HG03558 (cell line): ENCODE results near the gene SEC14L1.
"Not testable (repeated sequence)": the region's sequence is repeated elsewhere in the genome, so short reads cannot be mapped to it uniquely, and the experiment has no call there.

Source experiments
- ATAC-seq: cut with Tn5 transposase; IDR thresholded peaks from one replicate; pipeline ENCODE4 v1.9.1; 2021; ENCODE audit warnings: moderate number of reproducible peaks; ENCODE audit not compliant: unreplicated experiment; ENCODE audit errors: extremely low read depth

Gene SEC14L1

DNA sequence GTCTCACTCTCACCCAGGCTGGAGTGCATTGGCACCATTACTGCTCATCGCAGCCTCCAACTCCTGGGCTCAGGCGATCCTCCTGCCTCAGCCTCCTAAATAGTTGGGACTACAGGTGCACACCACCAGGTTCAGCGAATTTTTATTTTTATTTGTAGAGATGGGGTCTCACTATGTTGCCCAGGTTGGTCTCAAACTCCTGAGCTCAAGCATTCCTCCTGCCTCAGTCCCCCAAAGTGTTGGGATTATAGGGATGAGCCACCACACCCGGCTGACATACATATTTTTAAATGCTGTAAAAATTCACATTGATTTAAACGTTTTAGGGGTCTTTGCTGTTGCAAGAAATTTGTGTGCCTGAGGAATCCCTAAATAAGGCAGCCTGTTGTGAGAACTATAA, 24.8 kb upstream of the SEC14L1 start:
- ATAC-seq, result no peak

DNA sequence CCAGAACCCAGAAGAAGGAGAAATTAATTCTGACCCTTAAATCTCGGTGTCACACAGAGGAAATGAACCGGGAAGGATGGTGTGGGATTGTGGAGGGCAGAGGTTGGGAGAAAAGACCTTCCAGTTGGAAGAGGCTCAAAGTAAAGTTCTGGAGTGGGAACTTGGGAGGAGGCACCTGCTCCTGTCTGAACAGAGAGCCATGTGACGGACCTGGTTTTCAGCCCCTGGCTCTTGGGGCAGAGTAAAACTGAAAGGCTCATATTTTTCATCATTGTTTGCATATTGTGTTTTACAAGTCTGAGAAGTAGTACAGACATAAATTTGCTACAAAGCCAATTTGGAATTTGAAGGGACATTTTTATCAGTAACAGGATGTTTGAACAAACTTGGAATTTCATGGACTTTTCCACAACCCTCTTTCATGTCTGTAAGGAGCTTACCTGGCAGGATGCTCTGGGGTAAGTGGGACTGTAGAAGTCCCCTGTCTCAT, 24.4 kb upstream of the SEC14L1 start:
- no peak for ATAC-seq

DNA sequence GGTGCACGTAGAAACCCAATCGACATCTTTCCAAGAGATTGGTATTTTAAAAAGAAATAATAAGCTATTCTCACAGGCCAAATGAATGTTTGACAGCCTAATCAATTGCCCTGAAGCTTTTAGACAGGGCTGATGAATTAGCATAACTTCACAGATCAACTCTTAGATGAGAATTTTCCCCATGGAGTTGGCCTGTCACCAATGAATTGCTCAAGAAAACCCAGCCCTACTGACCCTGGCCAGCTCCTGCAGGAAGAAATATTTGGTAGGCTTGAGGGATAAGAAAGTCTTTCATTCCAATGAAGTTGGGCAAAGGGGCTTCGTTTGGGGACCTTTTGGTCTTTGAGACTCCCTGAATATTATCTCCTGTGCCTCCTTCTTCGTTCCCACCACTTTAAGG, 23.4 kb upstream of the SEC14L1 start:
- no peak for ATAC-seq

DNA sequence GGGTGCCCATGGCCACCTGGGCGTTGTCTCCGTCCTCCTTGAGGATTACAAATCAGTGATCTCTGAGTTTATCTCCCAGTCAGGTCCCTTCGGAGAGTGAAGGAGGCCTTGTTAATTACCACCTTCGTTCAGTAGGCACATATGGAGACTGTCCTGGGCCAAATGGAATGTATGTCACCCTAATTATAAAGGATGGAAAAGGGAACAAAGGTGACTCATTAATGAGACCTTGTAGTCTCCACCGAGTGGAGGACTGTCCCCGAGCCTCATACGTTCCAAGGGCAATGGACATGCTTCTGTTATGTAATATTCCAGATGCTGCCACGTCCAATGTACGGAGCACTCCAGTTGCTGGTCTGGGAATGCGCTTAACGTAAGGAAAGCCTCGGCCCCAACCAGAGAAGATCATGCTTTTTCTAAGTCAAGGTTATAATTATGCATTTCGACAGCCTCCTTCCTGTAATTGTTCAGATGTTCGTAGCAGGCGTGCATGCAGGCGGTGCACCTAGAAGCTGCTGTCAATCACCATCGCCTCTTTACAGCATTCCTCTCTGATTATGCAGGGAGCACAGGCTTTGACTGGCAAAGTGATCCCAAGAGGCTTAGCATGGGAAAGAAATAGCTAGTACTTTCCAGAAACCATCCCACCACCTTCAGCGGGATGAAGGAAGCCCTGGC, 22.4 kb upstream of the SEC14L1 start:
- ATAC-seq, result no peak

DNA sequence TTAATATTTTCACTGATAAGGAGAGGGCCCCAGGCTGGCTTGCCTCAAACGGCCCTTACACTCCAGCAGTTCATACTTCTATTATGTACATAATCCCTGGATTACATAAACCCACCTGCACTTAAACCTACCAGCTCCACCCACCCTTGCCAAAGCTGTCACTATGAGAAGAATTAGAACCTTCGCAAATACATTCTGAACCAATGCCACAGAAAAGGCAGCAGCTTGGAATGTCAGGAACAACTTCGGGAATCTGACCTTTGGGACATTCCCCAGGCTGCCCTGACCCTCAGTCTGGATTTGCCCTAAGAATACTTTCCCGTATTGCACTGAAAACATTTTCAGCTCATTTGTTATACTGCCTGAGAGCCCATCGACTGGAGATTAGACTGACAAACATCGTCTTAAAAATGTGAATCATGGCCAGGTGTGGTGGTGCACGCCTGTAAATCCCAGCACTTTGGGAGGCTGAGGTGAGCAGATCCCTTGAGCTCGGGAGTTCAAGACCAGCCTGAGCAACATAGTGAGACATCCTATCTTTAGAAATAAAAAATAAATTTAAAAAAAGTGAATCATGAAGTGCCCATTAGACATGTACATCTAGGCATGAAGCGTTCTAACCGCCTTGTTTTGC, 21.0 kb upstream of the SEC14L1 start:
- ATAC-seq, result no peak

DNA sequence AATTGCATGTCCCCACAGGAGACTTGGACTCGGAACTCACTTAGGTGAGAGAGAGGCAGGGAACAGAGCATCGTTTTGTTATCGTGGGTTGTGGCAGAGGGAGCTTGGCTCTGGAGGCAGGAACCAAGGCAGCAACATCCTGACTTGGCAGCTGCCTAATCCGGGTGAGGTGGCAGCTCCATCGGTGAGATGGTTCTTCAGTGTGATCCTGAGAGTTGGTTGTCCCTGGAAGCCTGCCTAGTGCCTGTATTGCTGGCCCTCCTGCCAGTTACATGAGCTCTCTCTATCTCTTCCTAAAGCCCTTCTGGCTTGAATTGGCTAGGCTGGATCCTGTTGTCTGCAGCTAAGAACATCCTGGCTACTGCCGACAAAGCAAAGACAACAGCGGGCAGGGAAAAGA, 19.9 kb upstream of the SEC14L1 start:
- no peak for ATAC-seq

DNA sequence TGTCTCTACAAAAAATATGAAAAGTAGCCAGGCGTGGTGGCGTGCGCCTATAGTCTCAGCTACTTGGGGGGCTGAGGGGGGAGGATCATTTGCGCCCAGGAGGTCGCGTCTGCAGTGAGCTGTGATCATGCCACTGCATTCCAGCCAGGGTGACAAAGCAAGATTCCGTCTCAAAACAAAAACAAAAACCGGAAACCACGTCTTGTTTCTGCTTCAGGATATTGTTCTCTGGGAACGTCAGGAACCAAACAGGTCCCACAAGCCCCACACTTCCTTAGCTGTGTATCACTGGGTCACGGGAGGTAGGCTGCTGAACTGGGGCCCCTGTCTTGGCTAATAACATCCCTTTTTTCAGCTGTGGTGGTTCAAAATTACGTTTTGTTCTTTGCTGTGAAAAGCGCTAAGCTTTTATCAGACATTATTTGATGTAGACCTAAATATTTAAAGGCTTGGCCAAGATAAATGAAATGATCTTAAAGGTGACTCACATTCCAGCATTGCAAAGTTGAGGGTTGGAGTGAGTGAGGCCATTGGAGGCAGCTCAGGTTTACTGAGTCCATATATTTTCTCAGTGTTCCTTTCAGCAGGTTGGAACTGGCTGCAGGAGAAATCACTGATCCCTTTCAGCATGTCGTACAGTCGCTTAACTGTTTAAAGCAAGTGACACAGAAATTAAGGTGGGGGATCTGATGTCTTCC, 16.4 kb upstream of the SEC14L1 start:
- no peak for ATAC-seq

DNA sequence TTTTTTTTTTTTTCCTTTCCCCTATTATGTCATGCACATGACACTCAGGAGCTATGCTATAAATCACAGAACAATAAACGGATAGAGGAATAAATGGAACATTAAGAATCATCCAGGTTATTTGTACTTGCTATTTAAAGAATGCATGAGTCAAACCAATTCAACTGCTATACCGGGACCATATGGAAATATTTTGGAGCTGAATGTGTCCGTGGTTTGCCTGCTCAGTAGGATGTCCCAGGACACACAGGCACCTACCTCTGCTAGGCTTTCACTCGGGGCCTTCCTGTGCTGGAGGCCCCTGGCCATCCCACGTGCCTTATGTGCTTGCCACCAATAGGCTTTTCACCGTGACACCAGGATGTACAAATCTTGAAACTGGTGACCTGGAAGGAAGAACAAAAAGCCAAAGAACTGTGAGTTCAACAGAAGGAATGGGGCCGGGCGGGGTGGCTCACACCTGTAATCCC, 15.3 kb upstream of the SEC14L1 start:
- ATAC-seq, result no peak

DNA sequence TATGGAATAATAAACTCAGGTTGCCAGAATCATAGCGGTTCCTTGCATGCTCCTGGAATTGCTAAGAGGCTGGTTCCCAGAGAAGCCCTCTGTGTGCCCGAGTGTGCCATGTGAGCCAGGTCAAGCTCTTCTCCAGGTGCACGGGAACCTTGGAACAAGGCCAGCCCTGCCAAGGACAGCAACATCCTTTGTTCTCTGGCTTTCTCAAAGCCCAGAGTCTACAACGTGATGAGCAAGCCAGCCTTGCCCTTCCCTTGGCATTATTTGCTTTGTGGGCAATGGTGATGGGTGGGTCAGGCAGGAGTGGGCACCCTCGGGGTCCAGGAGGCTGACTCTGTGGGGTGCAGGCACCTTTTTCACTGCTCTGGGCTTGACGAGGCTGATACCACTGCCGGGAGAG, 14.2 kb upstream of the SEC14L1 start:
- no peak for ATAC-seq

DNA sequence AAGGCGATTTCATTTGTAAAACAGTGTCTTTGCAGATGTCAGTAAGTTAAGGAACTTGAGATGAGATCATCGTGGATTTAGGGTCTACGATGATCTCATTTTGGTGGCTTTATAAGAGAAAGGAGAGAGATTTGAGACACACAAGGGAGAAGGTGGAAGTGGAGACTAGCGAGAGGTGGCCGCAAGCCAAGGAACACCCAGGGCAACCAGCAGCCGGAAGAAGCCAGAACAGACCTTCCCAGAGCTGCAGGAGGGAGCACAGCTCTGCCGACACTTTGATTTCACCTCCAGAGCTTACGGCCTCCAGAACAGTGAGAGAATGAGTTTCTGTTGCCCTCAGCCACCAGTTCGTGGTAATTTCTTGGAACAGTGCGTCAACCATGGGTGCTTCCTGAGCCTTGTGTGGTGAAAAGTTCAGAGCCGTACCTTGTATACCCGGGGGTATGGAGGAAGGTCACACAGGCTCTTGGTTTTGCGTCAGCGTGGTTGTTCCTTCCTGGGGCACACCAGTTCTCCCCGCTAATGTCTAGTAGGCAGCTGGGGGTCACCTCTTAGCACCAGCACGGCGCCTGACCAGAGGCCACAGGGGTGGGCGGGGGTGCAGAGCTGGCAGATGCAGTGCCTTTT, 12.9 kb upstream of the SEC14L1 start:
- no peak for ATAC-seq

DNA sequence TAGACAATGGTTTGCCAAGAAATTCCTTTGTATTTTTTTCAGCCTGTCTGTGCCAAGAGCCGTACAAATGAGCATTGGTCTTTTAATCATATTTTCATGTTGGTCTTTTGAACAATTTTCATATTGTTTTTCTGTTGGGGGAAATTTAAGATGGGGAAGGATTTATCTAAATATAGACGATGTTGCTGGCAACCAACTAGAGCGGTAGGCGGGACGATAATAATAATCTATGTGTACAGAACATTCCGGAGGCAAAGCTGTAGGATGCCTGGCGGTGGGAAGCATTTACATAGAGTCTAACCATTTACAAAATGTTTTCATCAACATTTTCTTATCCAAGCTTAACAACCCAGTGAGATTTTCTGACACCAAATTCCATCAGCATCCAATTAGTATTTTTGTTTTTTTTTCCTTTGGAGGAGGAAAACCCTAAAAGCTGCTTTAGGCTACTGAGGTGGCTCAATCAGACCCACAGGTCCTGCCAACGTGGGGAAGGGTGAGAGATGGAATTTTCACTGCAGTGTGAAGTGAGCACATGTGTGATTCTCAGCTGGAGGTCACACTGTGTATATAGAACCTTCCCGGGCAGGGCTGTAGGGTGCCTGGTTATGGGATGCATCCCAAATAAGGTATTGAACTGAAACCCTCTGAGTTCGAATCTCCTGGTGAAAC, 11.7 kb upstream of the SEC14L1 start:
- no peak for ATAC-seq

DNA sequence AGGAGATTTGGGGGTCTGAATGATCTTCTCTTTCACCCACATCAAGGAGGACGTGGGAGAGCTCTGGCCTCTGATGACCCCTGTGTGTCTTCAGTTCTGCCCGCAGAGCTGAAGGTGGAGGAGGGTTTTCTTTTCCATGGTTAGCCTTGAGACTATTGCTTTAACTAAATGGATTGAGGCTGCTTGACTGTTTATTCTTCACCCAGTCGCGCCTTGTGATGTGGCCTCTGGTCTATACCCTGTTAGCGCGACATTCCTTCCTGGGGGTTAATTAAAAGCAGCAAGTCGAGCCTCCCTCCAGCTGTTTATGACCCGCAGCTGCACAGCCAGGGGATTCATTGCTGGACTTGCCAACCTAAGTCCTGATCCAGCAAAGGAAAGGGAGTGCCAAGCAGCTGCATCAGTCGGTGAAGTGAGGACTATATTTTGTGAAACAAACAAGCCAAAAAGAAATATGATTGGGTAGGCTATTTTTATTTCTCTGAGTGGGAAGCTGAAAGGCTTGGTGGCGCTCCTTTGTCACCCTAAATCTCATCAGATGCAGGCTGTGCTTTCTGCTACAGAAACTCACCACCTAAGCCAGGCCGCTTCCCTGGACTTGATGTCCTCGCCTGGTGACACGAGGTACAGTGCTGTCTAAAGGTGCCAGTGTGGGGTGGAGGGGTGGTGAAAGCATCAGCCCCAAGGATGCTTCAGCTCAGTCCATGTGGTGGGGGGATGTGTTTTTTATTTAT, 11.0 kb upstream of the SEC14L1 start:
- ATAC-seq, result no peak

DNA sequence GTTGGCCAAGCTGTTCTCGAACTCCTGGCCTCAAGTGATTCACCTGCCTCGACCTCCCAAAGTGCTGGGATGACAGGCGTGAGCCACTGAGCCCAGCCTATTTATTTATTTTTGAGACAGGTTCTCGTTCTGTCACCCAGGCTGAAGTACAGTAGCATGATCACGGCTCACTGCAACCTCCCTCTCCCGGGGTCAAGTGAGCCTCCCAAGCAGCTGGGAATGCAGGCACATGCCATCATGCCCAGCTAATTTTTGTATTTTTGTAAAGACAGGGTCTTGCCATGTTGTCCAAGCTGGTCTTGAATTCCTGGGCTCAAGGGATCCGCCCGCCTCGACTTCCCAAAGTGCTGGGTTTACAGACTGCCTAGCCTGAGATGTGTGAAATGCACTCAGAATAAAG, 10.2 kb upstream of the SEC14L1 start:
- ATAC-seq, result no peak

DNA sequence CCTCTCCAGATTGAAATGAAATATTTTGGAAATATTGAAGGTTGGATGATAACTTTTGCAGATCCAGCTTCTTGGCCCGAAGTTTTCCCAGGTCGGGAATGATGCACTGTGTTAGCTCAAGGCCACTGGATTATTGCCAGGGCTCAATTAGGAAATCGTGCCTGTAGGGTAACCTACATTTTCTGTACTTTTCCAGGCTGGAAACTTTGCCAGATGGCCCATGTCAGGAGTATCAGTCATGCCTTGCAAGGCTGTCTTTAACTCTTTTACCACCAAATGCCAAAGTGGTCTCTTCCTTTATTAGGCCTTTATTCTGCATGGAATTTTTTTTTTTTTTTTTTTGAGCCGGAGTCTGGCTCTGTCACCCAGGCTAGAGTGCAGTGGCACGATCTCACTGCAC, 8.9 kb upstream of the SEC14L1 start:
- ATAC-seq, result no peak

DNA sequence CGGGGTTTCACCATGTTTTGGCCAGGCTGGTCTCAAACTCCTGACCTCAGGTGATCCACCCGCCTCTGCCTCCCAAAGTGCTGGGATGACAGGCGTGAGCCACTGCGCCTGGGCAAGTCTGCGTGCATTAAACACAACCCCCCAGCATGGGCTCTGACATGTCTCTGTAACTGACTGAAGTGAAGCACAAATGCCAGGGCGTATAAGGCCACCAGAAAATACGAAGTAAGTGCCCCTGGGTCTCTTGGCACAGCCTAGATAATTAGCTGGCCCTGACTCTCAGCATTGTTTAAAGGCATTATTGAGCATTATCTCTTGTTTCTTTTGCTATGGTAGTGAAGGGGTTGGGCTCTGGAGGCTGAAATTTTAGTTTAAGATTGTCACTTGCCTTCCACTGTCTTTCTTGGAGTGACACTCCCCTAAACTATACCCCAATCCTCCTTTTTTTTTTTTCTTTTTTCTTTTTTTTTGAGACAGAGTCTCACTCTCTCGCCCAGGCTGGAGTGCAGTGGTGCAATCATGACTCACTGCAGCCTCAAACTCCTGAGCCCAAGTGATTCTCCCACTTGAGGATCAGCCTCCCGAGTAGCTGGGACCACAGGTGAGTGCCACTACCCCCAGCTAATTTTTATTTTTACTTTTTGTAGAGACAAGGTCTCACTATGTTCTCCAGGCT, 8.2 kb upstream of the SEC14L1 start:
- no peak for ATAC-seq

DNA sequence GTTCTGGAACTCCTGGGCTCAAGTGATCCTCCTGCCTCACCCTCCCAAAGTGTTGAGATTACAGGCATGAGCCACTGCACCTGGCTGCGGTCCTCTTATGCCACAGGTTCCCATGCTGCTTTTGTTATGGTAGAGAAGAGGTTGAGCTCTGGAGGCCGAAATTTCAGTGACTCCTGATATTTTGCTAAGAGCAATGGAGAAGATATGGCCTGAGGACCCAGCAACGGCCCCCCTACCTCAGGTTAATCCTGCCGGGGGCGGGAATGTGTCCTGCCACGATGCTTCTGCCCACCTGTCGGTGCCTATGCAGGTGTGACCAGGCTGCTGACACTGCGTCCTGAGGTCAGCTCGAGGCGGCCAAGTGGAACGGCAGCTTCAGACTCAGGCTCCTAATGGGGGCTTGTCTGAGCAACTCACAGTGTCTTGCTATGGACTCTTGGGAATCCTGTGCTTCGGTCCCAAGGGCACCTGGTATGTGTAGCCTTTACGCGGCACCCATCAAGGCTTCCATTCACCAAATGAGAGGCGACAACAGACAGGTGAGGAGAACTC, 7.6 kb upstream of the SEC14L1 start:
- ATAC-seq, result no peak

DNA sequence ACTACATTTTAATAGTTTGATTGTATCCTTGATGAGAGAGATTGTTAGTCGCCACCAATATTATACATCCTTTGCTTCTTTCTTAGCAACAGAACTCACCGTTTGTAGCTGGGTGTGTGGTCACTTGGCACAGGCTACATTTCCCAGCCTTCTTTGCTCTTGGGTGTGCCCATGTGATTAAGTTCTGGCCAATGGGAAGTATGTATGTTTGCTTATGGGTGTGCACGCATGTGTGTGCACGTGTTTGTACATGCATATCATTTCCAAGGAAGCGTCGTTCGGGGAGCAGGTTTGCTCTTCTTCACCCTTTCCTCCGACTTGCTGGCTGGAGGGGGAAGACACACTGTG, 4.4 kb upstream of the SEC14L1 start:
- ATAC-seq, result no peak

DNA sequence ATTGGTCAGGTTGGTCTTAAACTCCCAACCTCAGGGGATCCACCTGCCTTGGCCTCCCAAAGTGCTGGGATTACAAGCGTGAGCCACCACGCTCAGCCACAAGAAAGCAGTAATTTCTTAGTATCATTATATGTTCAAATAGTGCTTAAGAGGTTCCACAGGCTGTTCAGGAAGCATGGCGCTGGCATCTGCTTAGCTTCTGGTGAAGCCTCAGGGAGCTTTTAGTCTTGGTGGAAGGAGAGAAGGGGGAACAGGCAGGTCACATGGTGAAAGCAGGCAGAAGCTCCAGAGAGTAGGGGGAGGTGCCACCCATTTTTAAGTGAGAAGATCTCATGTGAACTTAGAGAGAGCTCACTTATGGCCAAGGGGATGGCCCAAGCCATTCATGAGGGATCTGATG, 3.7 kb upstream of the SEC14L1 start:
- ATAC-seq, result no peak

DNA sequence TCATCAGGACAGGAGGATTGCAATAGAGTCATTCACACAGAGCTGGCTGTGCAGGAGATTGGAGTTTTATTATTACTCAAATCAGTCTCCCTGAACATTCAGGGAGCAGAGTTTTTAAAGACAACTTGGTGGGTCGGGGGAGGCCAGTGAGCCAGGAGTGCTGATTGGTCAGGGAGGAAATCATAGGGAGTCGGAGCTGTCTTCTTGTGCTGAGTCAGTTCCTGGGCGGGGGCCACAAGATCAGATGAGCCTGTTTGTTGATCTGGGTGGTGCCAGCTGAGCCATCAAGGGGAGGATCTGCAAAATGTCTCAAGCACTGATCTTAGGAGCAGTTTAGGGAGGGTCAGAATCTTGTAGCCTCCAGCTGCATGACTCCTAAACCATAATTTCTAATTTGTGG, 2.9 kb upstream of the SEC14L1 start:
- ATAC-seq, result not testable (repeated sequence)
